Parathyroid adenoma (tissue), 2 donors: ENCODE data around the gene EMB.
"Not testable (repeated sequence)": the region's sequence is repeated elsewhere in the genome, so short reads cannot be mapped to it uniquely, and the experiment has no call there.

Experiments
- H2AFZ ChIP-seq: fragments of 300-600 bp; sonication (generic); one replicate; pipeline ENCODE4 v1.7.0; 2017; ENCODE audit warnings: antibody characterized with exemption, mild to moderate bottlenecking
- H3K27ac ChIP-seq: fragments of 300-600 bp; sonication (generic); one replicate; pipeline ENCODE4 v1.7.0; 2017
- H3K27me3 ChIP-seq: fragments of 300-600 bp; sonication (generic); one replicate; pipeline ENCODE4 v1.7.0; 2017; ENCODE audit warnings: low read length; ENCODE audit not compliant: control insufficient read depth, insufficient read depth
- H3K36me3 ChIP-seq: fragments of 300-600 bp; sonication (generic); one replicate; pipeline ENCODE4 v1.7.0; 2017; ENCODE audit warnings: low read length; ENCODE audit not compliant: control insufficient read depth, insufficient read depth
- H3K4me1 ChIP-seq: fragments of 300-600 bp; sonication (generic); one replicate; pipeline ENCODE4 v1.7.0; 2017; ENCODE audit warnings: control low read depth
- H3K4me2 ChIP-seq: fragments of 300-600 bp; sonication (generic); one replicate; pipeline ENCODE4 v1.7.0; 2017; ENCODE audit warnings: low read length
- H3K4me3 ChIP-seq: fragments of 300-600 bp; sonication (generic); one replicate; pipeline ENCODE4 v1.7.0; 2017; ENCODE audit warnings: low read depth, low read length
- H3K79me2 ChIP-seq: fragments of 300-600 bp; sonication (generic); one replicate; pipeline ENCODE4 v1.7.0; 2017; ENCODE audit warnings: control low read depth
- H3K9ac ChIP-seq: fragments of 300-600 bp; sonication (generic); one replicate; pipeline ENCODE4 v1.7.0; 2017; ENCODE audit warnings: mild to moderate bottlenecking
- H3K9me3 ChIP-seq: fragments of 300-600 bp; sonication (generic); one replicate; pipeline ENCODE4 v1.7.0; 2017; ENCODE audit warnings: low read length; ENCODE audit not compliant: control insufficient read depth
- CTCF ChIP-seq: fragments of 300-600 bp; sonication (generic); IDR thresholded peaks from one replicate; pipeline ENCODE4 v1.7.0; 2017; ENCODE audit warnings: antibody characterized with exemption, mild to moderate bottlenecking
- donor health status: primary hyperparathyroidism.

EMB gene

GRCh38 chr5:50435168-50435567 is 5.9 kb downstream of the EMB start:
- no peaks in the 10 kb centered on the region for H3K4me1 ChIP-seq
- no peak overlapping the region for H3K9ac ChIP-seq
- no peaks in the 10 kb centered on the region for H3K27me3 ChIP-seq
- H3K36me3 ChIP-seq: no peaks in the 10 kb centered on the region
- H3K4me2 ChIP-seq: no peak overlapping the region
- H3K27ac ChIP-seq: no peak overlapping the region
- no peak for TF ChIP-seq CTCF
- no peak overlapping the region for H3K4me3 ChIP-seq
- H3K79me2 ChIP-seq: peaks cover 2% of the 10 kb centered on the region
- no peak overlapping the region for H2AFZ ChIP-seq
- H3K9me3 ChIP-seq: no peaks in the 10 kb centered on the region

- H3K4me2 ChIP-seq, H3K27ac ChIP-seq, H3K4me1 ChIP-seq, H3K4me3 ChIP-seq, H3K27me3 ChIP-seq, H3K79me2 ChIP-seq, H3K36me3 ChIP-seq, H3K9me3 ChIP-seq, H3K9ac ChIP-seq, H2AFZ ChIP-seq: not testable (repeated sequence)
These were observed 9.8 kb downstream of the EMB start for GRCh38 chr5:50431133-50431904.

GRCh38 chr5:50423100-50423799 is 17.8 kb downstream of the EMB start:
- not testable (repeated sequence) for H3K4me2 ChIP-seq, H3K36me3 ChIP-seq, H3K4me3 ChIP-seq, H3K9ac ChIP-seq, H3K27me3 ChIP-seq, H3K27ac ChIP-seq, H2AFZ ChIP-seq, H3K4me1 ChIP-seq, H3K9me3 ChIP-seq, H3K79me2 ChIP-seq

- not testable (repeated sequence) for H3K9ac ChIP-seq, H3K27ac ChIP-seq, H3K4me2 ChIP-seq, H3K4me3 ChIP-seq, H3K36me3 ChIP-seq, H3K4me1 ChIP-seq, H3K27me3 ChIP-seq, H3K9me3 ChIP-seq, H3K79me2 ChIP-seq, H2AFZ ChIP-seq
These were observed 19.7 kb downstream of the EMB start for GRCh38 chr5:50421184-50421950.

- Histone ChIP-seq H3K27ac (no peak overlapping the region), H3K27me3 (no peaks in the 10 kb centered on the region), H3K9me3 (no peaks in the 10 kb centered on the region), H3K4me3 (no peak overlapping the region), H2AFZ (no peak overlapping the region), H3K4me2 (no peak overlapping the region), H3K36me3 (no peaks in the 10 kb centered on the region), H3K79me2 (no peaks in the 10 kb centered on the region), H3K9ac (no peak overlapping the region), H3K4me1 (no peaks in the 10 kb centered on the region)
- no peak for TF ChIP-seq CTCF
These were observed 20.6 kb downstream of the EMB start for GRCh38 chr5:50420343-50420935.

- not testable (repeated sequence) for H3K36me3 ChIP-seq, H3K27me3 ChIP-seq, H3K4me2 ChIP-seq, H3K79me2 ChIP-seq, H3K9ac ChIP-seq, H3K9me3 ChIP-seq, H3K4me3 ChIP-seq, H2AFZ ChIP-seq, H3K4me1 ChIP-seq, H3K27ac ChIP-seq
These were observed 21.4 kb downstream of the EMB start for GRCh38 chr5:50419656-50420055.

- not testable (repeated sequence) for H3K27ac ChIP-seq, H3K4me2 ChIP-seq, H3K79me2 ChIP-seq, H3K36me3 ChIP-seq, H3K9ac ChIP-seq, H3K27me3 ChIP-seq, H3K4me3 ChIP-seq, H2AFZ ChIP-seq, H3K9me3 ChIP-seq, H3K4me1 ChIP-seq
These were observed 24.5 kb downstream of the EMB start for GRCh38 chr5:50416637-50417036.
